SIG-M5 (cell line): Measurements from ENCODE around the gene GJC2.

Experiments
- DNase-seq: peaks from one replicate; lab custom pipeline; 2025; lab: John Stamatoyannopoulos, UW

Gene GJC2

DNA sequence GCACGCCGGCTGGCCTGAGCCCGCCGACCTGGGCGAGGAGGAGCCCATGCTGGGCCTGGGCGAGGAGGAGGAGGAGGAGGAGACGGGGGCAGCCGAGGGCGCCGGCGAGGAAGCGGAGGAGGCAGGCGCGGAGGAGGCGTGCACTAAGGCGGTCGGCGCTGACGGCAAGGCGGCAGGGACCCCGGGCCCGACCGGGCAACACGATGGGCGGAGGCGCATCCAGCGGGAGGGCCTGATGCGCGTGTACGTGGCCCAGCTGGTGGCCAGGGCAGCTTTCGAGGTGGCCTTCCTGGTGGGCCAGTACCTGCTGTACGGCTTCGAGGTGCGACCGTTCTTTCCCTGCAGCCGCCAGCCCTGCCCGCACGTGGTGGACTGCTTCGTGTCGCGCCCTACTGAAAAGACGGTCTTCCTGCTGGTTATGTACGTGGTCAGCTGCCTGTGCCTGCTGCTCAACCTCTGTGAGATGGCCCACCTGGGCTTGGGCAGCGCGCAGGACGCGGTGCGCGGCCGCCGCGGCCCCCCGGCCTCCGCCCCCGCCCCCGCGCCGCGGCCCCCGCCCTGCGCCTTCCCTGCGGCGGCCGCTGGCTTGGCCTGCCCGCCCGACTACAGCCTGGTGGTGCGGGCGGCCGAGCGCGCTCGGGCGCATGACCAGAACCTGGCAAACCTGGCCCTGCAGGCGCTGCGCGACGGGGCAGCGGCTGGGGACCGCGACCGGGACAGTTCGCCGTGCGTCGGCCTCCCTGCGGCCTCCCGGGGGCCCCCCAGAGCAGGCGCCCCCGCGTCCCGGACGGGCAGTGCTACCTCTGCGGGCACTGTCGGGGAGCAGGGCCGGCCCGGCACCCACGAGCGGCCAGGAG, 8.6 kb downstream of the GJC2 start:
- no peak for DNase-seq

DNA sequence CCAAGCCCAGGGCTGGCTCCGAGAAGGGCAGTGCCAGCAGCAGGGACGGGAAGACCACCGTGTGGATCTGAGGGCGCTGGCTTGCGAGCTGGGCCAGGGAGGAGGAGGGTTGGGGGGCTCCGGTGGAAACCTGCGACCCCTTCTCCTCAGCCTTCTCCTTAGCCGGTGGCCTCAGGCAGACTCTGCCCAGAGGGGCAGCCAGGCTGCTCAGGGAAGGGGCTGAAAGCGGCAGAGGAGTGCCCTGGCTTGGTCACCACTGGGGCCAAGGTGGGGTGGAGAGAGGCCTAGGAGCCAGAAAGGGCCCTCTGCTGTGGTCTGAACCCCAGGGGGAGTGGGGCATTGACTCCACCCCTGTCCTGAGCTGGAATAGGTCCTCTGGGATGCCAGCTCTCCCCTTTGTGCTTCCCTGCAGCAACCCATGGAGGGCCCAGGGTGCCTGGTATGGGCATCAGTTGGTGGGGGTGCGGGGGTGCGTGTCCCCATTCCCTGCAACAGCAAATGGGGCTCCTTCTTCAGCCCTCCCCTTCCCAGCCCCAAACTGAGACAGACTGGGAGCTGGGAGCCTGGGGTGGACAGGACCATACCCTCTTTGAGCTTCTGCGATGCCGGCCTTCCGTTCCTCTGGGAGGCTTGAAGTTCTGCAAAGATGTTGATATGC, 9.4 kb downstream of the GJC2 start:
- no peak for DNase-seq

DNA sequence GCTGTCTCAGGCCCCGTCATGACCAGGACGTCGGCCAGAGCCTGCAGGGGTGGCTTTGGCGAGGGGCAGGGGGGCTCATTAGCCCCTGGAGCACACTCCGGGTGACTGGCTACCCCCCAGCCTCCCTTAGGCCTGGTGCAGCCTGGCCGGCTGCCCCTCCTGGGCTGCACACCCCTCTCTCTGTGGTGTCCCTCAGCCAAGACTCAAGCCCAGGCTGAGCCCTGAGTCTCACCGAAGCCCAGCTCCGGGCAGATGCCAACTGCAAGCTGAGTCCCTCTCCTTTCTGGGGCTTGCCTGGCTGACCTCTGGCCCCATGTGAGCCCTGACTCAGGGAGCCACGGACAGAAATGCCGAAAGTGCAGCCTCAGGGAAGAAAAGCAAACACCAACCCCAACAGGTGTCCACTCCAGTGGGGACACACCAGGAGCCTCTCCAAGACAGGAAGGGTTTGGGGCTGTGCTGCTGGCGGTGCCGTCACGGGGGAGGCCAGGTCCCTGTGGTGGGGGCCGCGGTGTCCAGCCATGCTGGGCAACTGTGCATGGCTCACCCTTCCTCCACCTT, 10.6 kb downstream of the GJC2 start:
- DNase-seq = no peak

DNA sequence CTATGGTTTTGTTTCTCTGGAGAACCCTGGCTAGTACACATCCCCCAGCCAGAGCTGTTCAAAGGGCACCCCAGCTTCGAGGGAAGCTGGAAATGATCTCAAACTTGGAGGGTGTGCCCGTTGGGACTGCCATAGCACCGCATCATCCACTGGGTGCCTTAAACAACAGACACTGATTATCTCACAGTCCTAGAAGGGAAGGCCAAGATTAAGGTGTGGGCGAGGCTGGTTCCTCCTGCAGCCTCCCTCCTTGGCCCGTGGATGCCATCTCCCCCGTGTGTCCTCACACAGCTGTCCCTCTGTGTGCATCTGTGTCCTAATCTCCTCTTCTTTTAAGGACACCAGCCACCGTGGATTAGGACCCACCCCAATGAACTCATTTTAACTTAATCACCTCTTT, 11.6 kb downstream of the GJC2 start:
- no peak for DNase-seq

DNA sequence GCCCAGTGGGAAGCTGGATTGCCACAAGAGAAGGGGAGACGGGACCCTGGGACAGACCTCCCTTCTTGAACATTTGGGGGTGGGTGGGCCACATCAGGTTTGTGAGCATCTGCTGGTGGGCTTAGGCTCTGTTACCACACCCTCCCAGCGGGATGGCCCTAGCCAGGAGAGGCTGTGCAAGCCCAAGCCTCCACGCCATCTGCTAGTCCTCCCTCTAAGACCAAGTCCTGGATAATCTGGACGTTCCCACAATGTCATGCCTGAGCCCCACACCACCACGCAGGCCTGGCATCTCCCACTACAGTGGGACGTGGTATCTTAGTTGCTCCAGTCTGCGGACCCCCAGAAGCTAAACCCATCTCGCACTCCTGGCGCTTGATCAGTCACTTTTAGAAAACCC, 12.1 kb downstream of the GJC2 start:
- DNase-seq = no peak

DNA sequence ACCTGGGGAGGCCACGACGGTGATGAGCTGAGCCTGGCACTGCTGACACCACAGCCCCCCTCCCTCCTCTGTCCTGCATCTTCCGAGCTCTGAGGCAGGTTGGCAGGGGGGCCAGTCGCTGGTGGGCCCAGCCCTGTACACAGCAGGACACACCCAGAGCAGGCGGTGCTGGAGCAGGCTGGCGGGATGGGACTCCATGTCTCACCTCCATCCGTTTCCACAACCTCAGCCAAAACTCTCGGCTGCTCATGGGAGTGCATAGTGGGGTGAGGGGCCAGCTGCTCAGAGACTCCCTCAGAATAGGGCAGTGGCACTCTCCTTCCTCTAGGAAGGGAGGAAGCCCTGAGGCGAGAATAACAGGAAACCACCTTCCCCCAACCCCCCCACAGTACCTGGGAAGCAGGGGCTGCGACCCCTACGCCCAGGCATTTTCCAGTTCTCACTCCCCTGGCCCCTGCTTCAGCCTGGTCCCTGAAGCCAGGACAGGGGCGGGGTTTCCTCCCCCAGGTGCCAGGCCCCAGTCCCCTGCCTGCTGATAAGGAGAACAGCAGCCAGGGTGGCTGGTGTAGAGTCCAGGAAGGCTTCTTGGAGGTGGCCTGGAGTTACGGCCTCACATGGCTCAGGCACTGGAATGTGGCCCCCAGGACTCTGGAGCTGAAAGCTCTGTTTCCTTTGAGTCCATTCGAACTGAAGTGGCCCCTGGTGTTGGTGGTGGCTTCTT, 12.7 kb downstream of the GJC2 start:
- no peak for DNase-seq

DNA sequence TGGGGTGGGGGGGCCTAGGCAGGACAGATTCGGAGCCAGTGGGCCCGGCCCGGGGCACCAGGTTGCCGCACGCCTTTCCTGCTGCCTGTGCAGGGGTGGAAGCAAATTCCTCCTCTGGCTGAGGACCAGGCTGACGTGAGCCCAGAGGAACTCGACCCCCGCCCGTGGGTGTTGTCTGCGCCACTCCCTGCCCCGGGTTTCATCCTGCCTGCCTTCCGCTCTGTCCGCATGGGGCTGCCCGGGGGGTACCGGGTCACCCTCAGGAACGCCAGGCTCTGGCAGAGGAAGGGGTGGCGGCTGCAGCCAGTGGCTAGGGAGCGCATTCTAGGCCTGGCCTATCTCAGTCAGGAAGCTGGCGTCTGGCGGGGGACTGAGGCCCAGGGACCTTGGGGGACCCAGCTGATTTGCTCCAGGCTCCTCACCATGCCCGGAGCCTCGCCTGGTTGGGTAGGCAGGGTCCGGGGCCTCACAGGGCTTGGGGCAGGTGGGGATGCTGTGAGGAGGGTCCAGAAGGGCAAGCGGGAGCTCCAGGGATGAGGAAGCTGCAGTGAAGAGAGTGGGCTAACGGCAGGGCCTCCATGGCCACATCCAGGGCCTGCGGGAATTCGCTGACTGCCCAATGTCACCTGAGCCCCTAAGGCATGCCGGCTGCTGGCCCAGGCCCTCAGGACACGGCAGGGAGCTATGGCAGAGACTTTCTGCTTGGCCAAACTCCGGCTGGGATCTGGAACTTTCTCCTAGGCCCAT, 13.4 kb downstream of the GJC2 start:
- DNase-seq = no peak

DNA sequence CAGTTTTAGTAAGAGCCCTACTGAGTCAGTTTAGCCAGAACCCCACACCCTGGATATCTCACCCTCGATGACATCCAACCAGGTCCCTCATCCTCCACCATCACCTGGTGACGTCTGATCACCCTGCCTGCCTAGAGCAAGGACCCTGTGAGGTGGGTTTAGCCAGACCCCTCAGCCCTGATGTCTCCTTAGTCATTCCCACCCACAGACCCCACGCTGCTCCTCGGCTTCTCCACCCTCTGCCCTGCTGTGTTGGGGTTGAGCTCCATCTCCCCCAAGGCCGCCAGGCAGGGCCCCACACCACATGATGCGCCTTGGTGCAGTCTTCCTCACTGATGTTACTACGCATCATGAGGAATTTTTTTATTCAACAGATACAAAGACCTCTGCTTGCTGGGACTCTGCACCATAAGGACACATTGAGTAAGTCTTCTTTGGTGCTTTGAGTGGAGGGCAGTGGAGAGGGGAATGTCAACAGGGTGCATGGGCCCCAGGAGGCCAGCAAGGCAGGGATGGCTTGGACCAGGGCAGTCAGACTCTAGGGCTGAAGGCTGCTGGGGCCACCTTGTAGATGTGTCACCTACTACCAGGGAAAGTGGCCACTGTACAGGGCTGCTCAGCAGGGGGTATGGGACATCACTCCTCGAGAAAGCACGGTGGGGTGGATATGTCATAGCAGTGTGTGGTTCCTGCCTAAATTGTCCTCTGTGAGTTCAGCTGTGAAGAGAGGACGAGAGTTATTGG, 14.2 kb downstream of the GJC2 start:
- DNase-seq = no peak

DNA sequence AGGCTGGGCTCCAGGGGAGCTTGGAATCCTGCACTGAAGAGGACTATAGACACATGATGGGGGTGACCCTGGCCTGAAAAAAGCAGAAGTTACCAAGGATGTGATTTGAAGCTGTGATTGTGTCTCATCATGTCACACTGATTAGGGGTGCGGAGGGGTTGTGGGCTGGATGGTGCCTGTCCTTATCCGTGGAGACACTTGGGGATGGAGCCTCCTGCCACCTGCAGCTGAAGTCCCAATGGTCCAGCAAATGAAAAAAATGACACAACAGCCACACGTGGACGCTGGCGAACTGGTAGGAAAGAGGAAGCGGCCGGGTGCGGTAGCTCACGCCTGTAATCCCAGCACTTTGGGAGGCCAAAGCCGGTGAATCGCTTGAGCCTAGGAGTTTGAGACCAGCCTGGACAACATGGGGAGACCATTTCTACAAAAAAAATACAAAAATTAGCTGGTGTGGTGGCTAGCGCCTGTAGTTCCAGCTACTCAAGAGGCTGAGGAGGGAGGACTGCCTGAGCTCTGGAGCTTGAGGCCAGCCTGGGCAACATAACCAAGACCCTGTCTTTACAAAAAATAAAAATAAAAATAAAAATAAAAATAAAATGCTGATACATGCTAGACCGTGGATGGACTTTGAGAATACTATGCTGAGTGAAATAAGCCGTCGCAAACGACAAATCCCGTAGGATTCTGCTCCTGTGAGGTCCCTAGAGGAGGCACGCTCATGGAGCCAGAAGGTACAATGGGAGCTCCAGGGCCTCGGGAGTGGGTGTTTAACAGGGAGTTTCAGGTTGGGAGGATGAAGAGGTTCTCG, 15.0 kb downstream of the GJC2 start:
- DNase-seq = peak; percentile 55

DNA sequence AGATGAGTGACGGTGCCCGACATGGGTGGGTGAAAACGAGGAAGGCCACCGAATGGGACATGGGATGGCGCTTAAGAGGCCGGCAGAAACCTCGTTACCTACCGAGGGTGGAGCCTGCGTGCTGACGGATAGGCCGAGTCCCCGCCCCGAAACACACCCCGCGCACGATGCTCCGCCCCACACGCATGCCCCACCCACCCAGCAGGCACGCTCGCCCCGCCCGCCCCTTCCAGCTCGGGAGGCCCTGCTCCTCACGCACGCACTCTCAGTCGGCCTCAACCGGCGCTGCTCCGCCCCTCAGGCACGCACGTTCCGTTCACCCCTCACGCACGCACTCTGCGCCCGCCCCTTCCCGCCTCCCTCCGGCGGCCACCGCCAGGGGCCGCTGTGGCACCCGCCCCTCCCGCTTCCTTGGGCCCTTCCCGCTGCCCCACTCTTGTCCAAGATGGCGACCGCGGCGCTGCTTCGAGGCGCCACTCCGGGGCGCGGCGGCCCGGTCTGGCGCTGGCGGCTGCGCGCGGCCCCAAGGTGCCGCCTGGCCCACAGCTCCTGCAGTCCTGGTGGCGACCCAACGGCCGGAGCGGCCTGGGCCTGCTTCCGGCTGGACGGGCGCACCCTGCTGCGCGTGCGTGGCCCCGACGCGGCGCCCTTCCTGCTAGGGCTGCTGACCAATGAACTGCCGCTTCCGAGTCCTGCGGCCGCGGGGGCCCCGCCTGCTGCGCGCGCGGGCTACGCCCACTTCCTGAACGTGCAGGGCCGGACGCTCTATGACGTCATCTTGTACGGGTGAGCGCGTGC, 15.8 kb downstream of the GJC2 start, which contains the start of gene IBA57:
Gene IBA57, plus strand, starts transcription at position 433 of the 798 bp plus-strand sequence. Its CDS starts 13 bp downstream, at position 446.
- peak; percentile 93 for DNase-seq

DNA sequence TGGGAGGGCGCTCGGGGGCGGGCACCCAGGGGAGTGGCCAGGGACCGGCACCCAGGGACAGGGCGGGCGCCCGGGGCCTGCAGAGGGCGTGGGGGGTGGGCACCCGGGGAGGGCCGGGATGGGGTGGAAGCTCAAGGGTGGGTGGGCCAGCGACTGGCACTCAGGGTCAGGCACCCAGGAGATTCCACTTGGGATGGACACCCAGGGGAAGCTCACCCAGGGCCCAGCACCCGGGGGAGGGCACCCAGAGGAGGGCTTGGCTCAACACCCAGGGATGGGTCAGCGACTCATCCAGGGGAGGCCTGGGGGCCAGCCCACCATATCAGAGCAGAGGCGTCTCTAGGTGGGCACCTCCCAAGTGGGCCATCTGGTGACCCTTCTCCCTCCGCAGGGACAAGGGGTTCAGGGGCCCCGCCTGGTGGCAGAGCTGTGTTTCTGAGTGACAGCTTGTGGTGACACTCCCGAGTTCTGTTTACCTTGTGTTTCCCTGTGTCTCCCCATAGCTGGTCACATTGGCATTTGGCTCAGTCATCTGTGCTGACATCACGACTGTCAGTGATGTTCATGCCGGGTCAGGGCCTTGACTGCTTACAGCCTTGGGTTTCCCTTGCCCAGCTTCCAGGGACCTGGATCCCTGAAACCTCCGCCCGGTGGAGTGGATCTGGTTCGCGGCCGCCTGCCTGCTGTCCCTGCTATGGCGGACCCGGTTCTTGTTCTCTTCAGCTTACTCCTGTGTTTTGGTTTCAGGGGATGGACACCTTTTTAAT, 16.6 kb downstream of the GJC2 start:
- no peak for DNase-seq

DNA sequence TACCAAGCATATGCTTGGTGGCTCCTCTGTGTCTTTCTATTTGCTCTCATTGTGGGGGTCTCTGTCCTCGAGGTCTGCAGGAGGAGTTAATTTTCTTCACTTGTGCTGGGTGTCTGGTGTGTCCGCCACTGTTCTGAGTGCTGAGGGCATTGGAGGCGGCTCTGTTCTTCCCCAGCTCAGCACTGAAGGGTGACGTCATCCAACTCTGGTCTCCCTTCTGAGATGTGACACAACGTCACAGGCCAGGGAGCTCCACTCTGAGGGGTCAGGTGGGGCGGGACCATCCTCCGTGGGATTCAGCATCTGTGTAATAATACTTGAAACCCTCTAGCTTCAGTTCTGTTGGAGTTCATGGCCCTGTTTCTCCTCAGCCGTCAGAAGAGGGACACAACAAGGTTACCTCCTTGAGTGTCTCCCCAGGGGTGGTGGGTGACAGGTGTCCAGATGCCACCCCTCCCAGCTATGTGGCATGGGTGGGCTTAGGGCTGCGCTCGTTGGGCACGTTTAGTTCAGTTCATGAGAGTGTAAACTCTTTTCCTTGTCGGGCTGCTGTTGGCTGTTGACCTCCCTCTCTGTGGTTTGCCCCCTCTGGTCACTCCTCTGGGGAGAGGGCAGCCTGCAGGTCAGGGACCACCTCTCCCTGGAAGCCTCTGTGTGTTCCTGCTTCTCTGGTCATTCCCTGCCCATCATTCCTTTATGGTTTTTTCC, 19.0 kb downstream of the GJC2 start:
- DNase-seq = no peak

DNA sequence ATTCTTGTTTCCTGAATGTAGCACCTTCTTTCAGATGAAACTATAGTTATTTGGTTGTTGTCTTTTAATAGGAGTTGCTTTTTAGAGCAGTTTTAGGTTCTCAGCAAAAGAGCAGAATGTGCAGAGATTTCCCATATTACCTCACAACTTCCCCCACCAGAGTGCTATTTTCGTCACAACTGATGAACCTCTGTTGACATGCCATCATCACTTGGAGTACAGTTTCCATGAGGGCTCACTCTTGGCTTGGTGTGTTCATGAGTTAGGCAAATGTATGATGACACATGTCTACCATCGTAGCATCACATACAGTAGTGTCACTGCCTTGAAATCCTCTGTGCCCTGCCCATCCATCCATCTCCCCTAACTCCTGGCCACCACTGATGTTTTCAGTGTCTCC, 19.6 kb downstream of the GJC2 start:
- no peak for DNase-seq

DNA sequence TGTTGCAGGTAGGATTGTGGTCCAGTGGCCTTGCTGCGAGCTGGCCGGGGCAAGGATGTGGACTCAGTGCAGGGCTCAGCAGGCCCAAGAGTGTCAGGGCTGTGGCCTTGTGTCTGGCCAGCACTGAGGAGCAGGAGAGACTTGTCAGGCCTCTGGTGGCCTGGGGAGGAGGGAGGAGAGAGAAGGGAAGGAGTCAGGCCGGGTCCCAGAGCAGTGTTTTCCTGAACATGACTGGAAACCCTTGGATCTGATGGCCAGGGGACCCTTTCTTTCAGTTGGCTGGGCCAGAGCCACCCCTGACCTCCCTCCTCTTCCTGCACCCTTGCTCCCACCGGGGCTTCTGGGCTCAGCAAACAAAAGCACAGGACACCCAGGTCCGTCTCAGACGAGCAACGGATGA, 20.9 kb downstream of the GJC2 start:
- DNase-seq = no peak

DNA sequence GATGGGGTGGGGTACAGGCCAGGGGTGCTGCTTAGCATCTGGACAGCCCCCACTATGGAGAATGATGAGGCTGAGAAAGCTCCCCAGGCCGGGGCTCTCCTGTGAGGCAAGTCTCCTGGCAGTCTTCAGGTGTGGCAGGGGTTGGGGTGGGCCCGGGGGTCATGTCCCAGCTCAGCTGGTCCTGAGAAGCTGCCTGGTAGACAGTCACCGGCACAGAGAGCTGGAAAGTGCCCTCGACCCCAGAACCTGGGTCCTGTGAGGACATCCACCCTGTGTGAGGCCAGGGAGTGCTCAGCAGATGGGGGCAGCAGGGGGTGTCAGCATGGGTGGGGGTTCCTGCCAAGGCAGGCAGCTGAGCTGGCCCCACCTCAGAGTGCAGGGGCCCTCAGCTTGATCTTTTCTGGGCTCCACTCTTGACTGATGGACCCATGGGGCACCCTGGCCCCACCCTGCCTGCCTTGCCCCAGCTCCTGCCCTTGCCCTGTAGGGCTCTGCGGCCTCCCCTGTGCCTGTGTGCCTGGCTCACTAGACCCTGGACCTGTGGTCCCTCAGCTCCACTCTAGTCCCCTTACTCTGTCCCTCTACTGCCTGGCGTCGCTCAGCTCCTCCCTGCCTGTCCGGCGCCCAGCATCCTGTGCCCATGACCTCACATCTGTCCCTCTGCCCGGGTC, 21.6 kb downstream of the GJC2 start:
- DNase-seq = no peak

DNA sequence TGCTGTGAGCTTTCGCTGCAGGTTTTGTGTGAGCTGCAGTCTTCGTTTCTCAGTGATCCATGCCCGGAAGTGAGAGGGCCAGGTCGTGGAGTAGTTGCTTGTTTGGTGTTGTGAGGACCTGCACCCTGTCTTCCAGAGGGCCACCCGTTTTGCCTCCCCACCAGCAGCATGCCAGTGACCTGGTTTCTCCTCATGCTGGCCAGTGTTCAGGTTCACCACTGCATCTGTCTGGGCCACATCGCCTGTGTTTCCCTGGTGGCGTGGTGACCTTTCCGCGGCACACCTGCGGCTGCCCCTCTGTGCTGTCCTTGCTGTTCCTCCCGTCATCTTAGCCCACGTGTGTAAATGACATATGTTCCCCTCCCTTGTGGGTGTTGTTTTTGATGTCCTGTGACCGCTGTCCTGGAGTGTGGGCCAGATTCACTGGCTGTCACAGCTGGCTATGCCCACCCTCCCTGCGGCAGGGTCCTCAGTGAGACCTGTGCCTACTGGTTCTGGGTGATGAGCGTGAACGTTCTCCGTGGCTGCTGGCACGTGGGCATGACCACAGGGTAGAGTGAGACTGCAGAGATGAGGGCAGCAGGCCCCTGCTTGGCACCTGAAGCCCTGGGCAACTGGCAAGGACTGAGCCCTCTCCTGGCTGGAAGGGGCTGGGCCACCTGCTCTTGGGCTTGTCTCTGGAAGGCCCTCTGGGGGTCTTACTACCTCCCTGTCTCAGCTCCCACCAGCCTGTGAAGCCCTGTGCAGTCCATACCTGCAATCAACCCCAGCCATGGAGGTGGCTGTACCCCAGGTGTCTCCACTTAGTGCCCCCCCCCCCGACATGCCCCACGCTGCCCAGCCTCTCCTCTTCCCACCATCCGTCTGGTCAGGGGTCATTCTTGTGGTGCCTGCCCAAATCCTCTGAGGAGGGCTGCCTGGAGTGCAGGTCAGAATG, 23.1 kb downstream of the GJC2 start:
- DNase-seq = no peak
